K562 (cell line): ENCODE data around the gene C6orf89. TPM values are rescaled to one million over a fixed set of nuclear protein-coding genes. Genes with fewer than 3 reads are reported as not detected.

ENCODE experiments used
- BCLAF1 ChIP-seq, 2 experiments: fragments of 450-650 bp in 1 of 2; IDR thresholded peaks; 2 replicates each; pipeline ENCODE4 v1.6.1; 2011 to 2017; ENCODE audit warnings: low read depth in 2 of 2, antibody characterized with exemption in 1 of 2, borderline replicate concordance in 1 of 2, low read length in 1 of 2, mild to moderate bottlenecking in 1 of 2, mixed read lengths in 1 of 2; ENCODE audit not compliant: control insufficient read depth in 1 of 2
- CEBPB ChIP-seq: fragments of 450-650 bp; IDR thresholded peaks from 2 replicates; pipeline ENCODE4 v1.6.1; 2016; ENCODE audit warnings: missing genetic modification characterization, missing compliant biosample characterization
- COPS2 ChIP-seq: fragments of 450-650 bp; conservative IDR thresholded peaks from 2 replicates; pipeline ENCODE4 v1.6.1; 2016; ENCODE audit warnings: mild to moderate bottlenecking, moderate library complexity
- HMBOX1 ChIP-seq: sonication (generic); IDR thresholded peaks from 2 replicates; pipeline ENCODE4 v1.6.1; 2016
- IRF2 ChIP-seq: sonication (generic); formaldehyde crosslinking; IDR thresholded peaks from 2 replicates; pipeline ENCODE4 v1.8.1; 2022; ENCODE audit warnings: mild to moderate bottlenecking, missing genetic modification reagents
- MYNN ChIP-seq, 2 experiments: sonication (generic); formaldehyde crosslinking in 1 of 2; IDR thresholded peaks; 2 replicates each; pipeline versions ENCODE4 v1.5.0 to v1.6.1; 2016 to 2020; ENCODE audit warnings: antibody characterized with exemption in 1 of 2, missing genetic modification reagents in 1 of 2
- NR4A1 ChIP-seq, 2 experiments: fragments of 250-450 bp in 1 of 2; fragments of 450-650 bp in 1 of 2; sonication (Bioruptor Pico) in 1 of 2; IDR thresholded peaks; 2 replicates each; pipeline versions ENCODE4 v1.4.0 to v1.6.1; 2016 to 2020; ENCODE audit warnings: mild to moderate bottlenecking in 2 of 2, missing compliant biosample characterization in 1 of 2, missing genetic modification characterization in 1 of 2, moderate library complexity in 1 of 2
- SMARCC2 ChIP-seq: fragments of 450-650 bp; IDR thresholded peaks from 2 replicates; pipeline ENCODE4 v1.6.1; 2017; ENCODE audit warnings: antibody characterized with exemption, moderate library complexity, mild to moderate bottlenecking, low read depth
- SRF ChIP-seq, 2 experiments: fragments of 250-450, 450-650 bp in 1 of 2; sonication (Bioruptor Pico) in 1 of 2; sonication (generic) in 1 of 2; formaldehyde crosslinking; IDR thresholded peaks; 2 replicates each; pipeline versions ENCODE4 v1.5.0 to v1.5.1; 2020 to 2022; ENCODE audit warnings: mild to moderate bottlenecking in 1 of 2, missing genetic modification reagents in 1 of 2
- TEAD1 ChIP-seq, 2 experiments: fragments of 450-650 bp in 1 of 2; sonication (generic) in 1 of 2; formaldehyde crosslinking; IDR thresholded peaks; 2 replicates each; pipeline versions ENCODE4 v1.4.0 to v1.8.0; 2020 to 2022; ENCODE audit warnings: mild to moderate bottlenecking in 2 of 2, missing genetic modification reagents in 1 of 2
- ZNF134 ChIP-seq: fragments of 250-450 bp; sonication (Bioruptor Pico); conservative IDR thresholded peaks from 2 replicates; pipeline ENCODE4 v1.4.0; 2020
- ZNF3 ChIP-seq: fragments of 250-450 bp; sonication (Bioruptor Pico); IDR thresholded peaks from 2 replicates; pipeline ENCODE4 v1.5.0; 2021; ENCODE audit warnings: mild to moderate bottlenecking, moderate library complexity
- ZNF407 ChIP-seq: fragments of 450-650 bp; IDR thresholded peaks from 2 replicates; pipeline ENCODE4 v1.6.1; 2016; ENCODE audit warnings: low read depth
- ZNF586 ChIP-seq: fragments of 450-650 bp; formaldehyde crosslinking; conservative IDR thresholded peaks from 2 replicates; pipeline ENCODE4 v1.4.0; 2020; ENCODE audit warnings: mild to moderate bottlenecking, moderate library complexity
- polyA plus RNA-seq, 8 experiments: library from polyadenylated mRNA; depleted of rRNA in 4 of 8; stranded (reverse) in 5 of 8; unstranded in 3 of 8; fragments of >200 nt; fragmentation: Nextera tagmentation in 2 of 8; fragmentation: Illumina TruSeq in 1 of 8; extraction: Ambion mirVana in 2 of 8; extraction: Trizol in 1 of 8; gene quantifications; 2 replicates each; pipeline versions ENCODE4 v1.2.1 to v1.2.3, GENCODE V29; 2011 to 2014; ENCODE audit warnings: inconsistent platforms in 1 of 8, missing spikeins in 1 of 8
- total RNA-seq, 7 experiments: library from RNA; depleted of rRNA in 6 of 7; stranded (reverse); fragments of >200 nt in 6 of 7; fragmentation: Illumina TruSeq in 2 of 7; extraction: Trizol in 2 of 7; gene quantifications; 2 replicates each; pipeline versions ENCODE4 v1.2.1 to v1.2.3, GENCODE V29; 2011 to 2021; ENCODE audit warnings: low replicate concordance in 1 of 7

Gene C6orf89
- total and polyA plus RNA-seq, 9 of the 15 experiments (the other 6 are each of a cell fraction or from before 2014, with no cell fraction given), result 35.2 to 111 (median 58.5) TPM

- TF ChIP-seq ZNF407 (no peak), MYNN (IDR thresholded peaks at IDR 0.05) (peak; percentile 50; the same call in 1 of the 2 replicates), MYNN (CRISPR knock-in tag; IDR thresholded peaks at IDR 0.05) (no peak), ZNF586 (CRISPR knock-in tag) (no peak), CEBPB (tag) (peak; percentile 62), BCLAF1 (IDR thresholded peaks at IDR 0.05; ENCODE audit: borderline replicate concordance in 1 of 2, control insufficient read depth in 1 of 2, low read depth in 2 of 2, low read length in 1 of 2) (no peak), IRF2 (CRISPR knock-in tag) (no peak), SRF (CRISPR knock-in tag; IDR thresholded peaks at IDR 0.05) (peak in 1 of 2 experiments; percentile 80; a peak in 1 of 4 replicates), NR4A1 (CRISPR knock-in tag; IDR thresholded peaks at IDR 0.05) (no peak), NR4A1 (tag; IDR thresholded peaks at IDR 0.05) (peak; percentile 97), ZNF134 (CRISPR knock-in tag) (0 out of 2 replicates have a peak, but pooled peaks have one; percentile 27), COPS2 (no peak), HMBOX1 (peak; percentile 67), SMARCC2 (peak; percentile 61; the same call in 1 of the 2 replicates), TEAD1 (CRISPR knock-in tag; IDR thresholded peaks at IDR 0.05) (peak in 1 of 2 experiments; percentile 57; a peak in 1 of 4 replicates), ZNF3 (CRISPR knock-in tag) (no peak)
Observed at GRCh38 chr6:36862164-36862847, 23.4 kb upstream of the C6orf89 start (continued).
